ENCODE measurements around the gene RNU1-4.
"Not testable (repeated sequence)": the region's sequence is repeated elsewhere in the genome, so short reads cannot be mapped to it uniquely, and the experiment has no call there.

RNU1-4 gene

DNA sequence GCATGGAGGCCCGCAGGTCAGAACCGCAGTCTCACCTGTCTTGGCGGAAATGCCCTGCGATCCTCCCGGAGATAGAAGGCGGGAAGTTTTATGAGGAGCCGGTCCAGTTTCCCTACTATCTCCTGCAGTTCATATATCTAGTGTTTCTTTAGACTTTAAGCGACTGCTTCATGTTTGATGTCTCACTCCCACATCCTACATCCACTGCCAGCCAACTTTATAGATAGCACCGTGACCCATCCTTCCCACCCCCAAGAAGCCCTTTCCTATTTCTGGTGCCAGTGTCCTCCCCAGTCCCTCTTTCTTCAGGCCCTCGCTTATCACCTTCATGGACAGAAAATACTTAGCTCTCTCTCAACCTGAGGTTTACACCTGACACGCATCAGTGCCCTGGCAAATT lies 914 bp downstream of the RNU1-4 start:
- not testable (repeated sequence) for H3K27ac ChIP-seq (ENCODE audit: low read depth in 2 of 2, low read length in 2 of 2); H3K4me3 ChIP-seq (ENCODE audit: low read length in 2 of 2); H3K4me1 ChIP-seq (ENCODE audit: control insufficient read depth in 2 of 2, insufficient read depth in 2 of 2, low read length in 2 of 2)

DNA sequence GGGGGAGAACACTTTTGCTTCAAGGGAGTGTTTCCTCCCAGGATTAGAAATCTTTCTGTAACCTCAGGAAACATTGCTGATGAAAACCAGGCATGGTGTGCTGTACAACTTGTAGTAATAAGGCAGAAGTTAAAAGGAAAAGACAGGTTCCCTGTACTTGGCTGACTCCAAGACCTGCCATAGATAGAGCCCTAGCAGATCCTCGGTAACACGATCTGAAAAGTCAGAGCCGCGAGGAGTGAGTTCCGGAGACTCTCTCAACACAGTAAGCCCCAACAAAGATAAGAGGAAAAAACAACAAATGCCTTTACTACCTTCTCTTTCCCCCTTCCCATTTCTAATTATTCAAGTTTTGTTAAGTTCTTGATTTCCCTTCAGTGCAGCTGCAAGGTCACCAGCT lies 7.3 kb downstream of the RNU1-4 start:
- not testable (repeated sequence) for H3K9me3 ChIP-seq (ENCODE audit: control insufficient read depth in 2 of 2, low read length in 2 of 2); H3K27me3 ChIP-seq (ENCODE audit: control insufficient read depth in 2 of 2, insufficient read depth in 2 of 2, low read length in 2 of 2)

More for the DNA sequence above, 914 bp downstream of the RNU1-4 start:
- H3K27me3 ChIP-seq (ENCODE audit: control insufficient read depth in 2 of 2, insufficient read depth in 2 of 2, low read length in 2 of 2); H3K9ac ChIP-seq (ENCODE audit: low read depth in 1 of 2, low read length in 2 of 2); H3K36me3 ChIP-seq (ENCODE audit: control insufficient read depth in 2 of 2, insufficient read depth in 2 of 2, low read length in 2 of 2); H3K9me3 ChIP-seq (ENCODE audit: control insufficient read depth in 2 of 2, low read length in 2 of 2): not testable (repeated sequence)

DNA sequence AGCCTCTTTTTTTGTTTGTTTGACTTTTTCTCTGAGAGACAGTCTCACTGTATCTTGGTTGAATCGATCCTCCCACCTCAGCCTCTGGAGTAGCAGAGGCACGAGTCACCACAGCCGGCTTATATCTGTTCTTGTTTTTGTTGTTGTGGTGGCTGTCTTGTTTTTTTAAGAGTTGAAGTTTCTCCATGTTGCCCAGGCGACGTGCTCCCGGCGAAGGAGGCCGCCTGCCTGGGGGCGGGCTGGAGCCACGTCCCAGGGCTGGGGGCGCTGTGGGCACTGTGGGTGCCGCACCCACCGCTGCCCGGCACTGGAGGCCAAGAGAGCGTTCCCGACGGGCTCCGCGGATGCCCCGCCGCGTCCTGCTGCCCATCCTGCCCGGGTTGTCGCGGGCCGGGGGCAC lies 8.4 kb downstream of the RNU1-4 start:
- not testable (repeated sequence) for H3K9ac ChIP-seq (ENCODE audit: low read depth in 1 of 2, low read length in 2 of 2); H3K9me3 ChIP-seq (ENCODE audit: control insufficient read depth in 2 of 2, low read length in 2 of 2); H3K4me3 ChIP-seq (ENCODE audit: low read length in 2 of 2); H3K27me3 ChIP-seq (ENCODE audit: control insufficient read depth in 2 of 2, insufficient read depth in 2 of 2, low read length in 2 of 2); H3K4me1 ChIP-seq (ENCODE audit: control insufficient read depth in 2 of 2, insufficient read depth in 2 of 2, low read length in 2 of 2); H3K36me3 ChIP-seq (ENCODE audit: control insufficient read depth in 2 of 2, insufficient read depth in 2 of 2, low read length in 2 of 2); H3K27ac ChIP-seq (ENCODE audit: low read depth in 2 of 2, low read length in 2 of 2)

More for the DNA sequence above, 7.3 kb downstream of the RNU1-4 start:
- H3K27ac ChIP-seq (ENCODE audit: low read depth in 2 of 2, low read length in 2 of 2); H3K9ac ChIP-seq (ENCODE audit: low read depth in 1 of 2, low read length in 2 of 2); H3K36me3 ChIP-seq (ENCODE audit: control insufficient read depth in 2 of 2, insufficient read depth in 2 of 2, low read length in 2 of 2); H3K4me3 ChIP-seq (ENCODE audit: low read length in 2 of 2); H3K4me1 ChIP-seq (ENCODE audit: control insufficient read depth in 2 of 2, insufficient read depth in 2 of 2, low read length in 2 of 2): not testable (repeated sequence)

DNA sequence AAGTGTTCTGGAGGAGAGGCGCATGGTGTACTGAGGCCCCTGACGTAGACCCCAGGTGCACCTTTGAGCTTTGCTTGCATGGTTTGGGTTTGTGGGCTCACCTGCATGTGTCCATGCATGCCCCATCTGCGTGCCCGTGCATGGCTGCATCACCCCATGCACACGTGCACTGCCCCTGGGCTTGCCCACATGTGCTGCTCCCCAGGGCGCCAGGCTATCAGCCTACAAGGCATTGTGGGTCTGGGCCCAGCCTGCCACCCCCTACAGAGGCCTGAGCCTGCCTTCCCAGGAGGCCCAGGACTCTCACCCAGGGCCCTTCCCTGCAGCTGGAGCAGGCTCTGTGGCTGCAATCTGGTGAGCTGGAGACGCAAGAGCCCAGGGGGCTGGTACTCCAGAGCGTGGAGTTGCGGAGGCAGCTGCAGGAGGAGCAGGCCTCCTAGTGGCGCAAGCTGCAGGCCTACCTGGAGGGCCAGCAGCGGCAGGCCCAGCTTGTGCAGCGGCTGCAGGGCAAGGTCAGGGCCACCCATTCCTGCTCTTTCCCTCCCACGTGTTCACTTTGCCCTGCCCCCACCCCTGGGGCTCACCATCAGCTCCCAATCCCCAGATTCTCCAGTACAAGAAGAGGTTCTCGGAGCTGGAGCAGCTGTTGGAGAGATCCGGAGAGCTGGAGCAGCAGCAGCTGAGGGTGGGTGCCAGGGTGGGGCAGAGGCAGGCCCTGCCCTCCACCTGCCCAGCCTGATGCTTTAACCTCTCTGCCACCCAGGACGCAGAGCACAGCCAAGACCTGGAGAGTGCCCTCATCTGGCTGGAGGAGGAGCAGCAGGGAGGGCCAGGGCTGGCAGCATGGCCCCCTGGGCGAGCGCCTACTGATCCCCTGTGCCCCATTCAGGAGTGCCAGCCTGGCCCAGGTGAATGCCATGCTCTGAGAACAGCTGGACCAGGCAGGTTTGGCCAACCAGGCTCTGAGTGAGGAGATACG lies 9.9 kb downstream of the RNU1-4 start:
- not testable (repeated sequence) for H3K27me3 ChIP-seq (ENCODE audit: control insufficient read depth in 2 of 2, insufficient read depth in 2 of 2, low read length in 2 of 2); H3K9ac ChIP-seq (ENCODE audit: low read depth in 1 of 2, low read length in 2 of 2); H3K36me3 ChIP-seq (ENCODE audit: control insufficient read depth in 2 of 2, insufficient read depth in 2 of 2, low read length in 2 of 2); H3K4me3 ChIP-seq (ENCODE audit: low read length in 2 of 2); H3K9me3 ChIP-seq (ENCODE audit: control insufficient read depth in 2 of 2, low read length in 2 of 2); H3K4me1 ChIP-seq (ENCODE audit: control insufficient read depth in 2 of 2, insufficient read depth in 2 of 2, low read length in 2 of 2); H3K27ac ChIP-seq (ENCODE audit: low read depth in 2 of 2, low read length in 2 of 2)

DNA sequence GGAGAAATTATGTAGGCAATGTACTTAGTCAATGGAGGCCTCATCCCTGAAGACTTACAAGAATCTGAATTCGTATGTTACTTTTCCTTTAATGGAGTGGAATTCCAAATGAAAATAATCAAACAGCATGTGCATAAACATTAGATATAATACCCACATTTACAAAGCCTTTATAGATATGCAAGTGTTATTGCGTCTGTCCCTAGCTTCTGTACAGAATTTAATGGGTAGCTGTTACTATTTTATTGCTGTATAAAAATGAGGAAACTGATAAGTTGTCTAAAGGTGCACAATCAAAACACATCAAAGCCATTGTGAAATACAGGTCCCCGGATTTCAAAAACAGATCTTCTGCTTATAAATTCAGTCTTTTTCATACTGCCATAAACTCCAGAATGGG lies 12.5 kb downstream of the RNU1-4 start:
- not testable (repeated sequence) for H3K4me3 ChIP-seq (ENCODE audit: low read length in 2 of 2); H3K36me3 ChIP-seq (ENCODE audit: control insufficient read depth in 2 of 2, insufficient read depth in 2 of 2, low read length in 2 of 2); H3K9ac ChIP-seq (ENCODE audit: low read depth in 1 of 2, low read length in 2 of 2); H3K27ac ChIP-seq (ENCODE audit: low read depth in 2 of 2, low read length in 2 of 2); H3K9me3 ChIP-seq (ENCODE audit: control insufficient read depth in 2 of 2, low read length in 2 of 2); H3K4me1 ChIP-seq (ENCODE audit: control insufficient read depth in 2 of 2, insufficient read depth in 2 of 2, low read length in 2 of 2); H3K27me3 ChIP-seq (ENCODE audit: control insufficient read depth in 2 of 2, insufficient read depth in 2 of 2, low read length in 2 of 2)

DNA sequence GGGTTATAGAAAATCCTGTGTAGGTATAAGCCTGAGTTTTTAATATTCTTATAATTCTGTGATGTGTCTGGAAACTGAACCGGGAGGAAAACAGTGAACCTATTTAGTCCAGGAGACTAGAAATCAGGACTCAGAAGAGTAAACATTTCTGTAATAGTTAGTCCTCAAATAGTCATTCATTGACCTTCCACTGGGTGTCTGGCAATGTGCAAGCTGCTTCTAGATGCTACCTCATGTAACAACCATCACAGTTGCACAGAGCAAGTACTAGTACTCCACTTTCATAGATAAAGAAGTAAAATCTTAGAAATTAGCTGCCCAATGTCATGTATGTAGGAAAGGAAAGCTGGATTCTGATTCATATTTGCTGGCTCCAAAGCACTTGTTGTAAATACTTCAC lies 15.1 kb downstream of the RNU1-4 start:
- H3K27me3 ChIP-seq (ENCODE audit: control insufficient read depth in 2 of 2, insufficient read depth in 2 of 2, low read length in 2 of 2); H3K27ac ChIP-seq (ENCODE audit: low read depth in 2 of 2, low read length in 2 of 2); H3K9me3 ChIP-seq (ENCODE audit: control insufficient read depth in 2 of 2, low read length in 2 of 2); H3K4me3 ChIP-seq (ENCODE audit: low read length in 2 of 2); H3K9ac ChIP-seq (ENCODE audit: low read depth in 1 of 2, low read length in 2 of 2); H3K4me1 ChIP-seq (ENCODE audit: control insufficient read depth in 2 of 2, insufficient read depth in 2 of 2, low read length in 2 of 2); H3K36me3 ChIP-seq (ENCODE audit: control insufficient read depth in 2 of 2, insufficient read depth in 2 of 2, low read length in 2 of 2): not testable (repeated sequence)

DNA sequence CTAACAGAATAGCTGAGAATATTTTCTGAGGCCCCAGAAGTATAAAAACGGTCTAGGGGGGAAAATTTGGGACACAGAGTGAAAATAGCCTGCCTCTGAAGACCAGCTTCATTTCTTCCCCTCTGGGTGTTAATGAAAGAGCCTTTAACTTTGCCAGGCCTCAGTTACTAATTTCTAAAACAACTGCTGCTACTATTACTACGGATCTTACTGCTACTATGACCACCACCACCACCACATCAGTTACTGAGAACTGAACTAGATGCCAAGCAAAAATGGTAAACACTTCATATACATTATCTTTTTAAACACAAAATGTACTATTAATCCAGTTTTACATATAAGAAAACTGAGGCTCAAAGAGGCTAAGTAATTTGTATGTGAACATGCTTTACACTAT lies 15.6 kb downstream of the RNU1-4 start:
- not testable (repeated sequence) for H3K9me3 ChIP-seq (ENCODE audit: control insufficient read depth in 2 of 2, low read length in 2 of 2); H3K4me3 ChIP-seq (ENCODE audit: low read length in 2 of 2); H3K4me1 ChIP-seq (ENCODE audit: control insufficient read depth in 2 of 2, insufficient read depth in 2 of 2, low read length in 2 of 2); H3K27ac ChIP-seq (ENCODE audit: low read depth in 2 of 2, low read length in 2 of 2); H3K36me3 ChIP-seq (ENCODE audit: control insufficient read depth in 2 of 2, insufficient read depth in 2 of 2, low read length in 2 of 2); H3K27me3 ChIP-seq (ENCODE audit: control insufficient read depth in 2 of 2, insufficient read depth in 2 of 2, low read length in 2 of 2); H3K9ac ChIP-seq (ENCODE audit: low read depth in 1 of 2, low read length in 2 of 2)

DNA sequence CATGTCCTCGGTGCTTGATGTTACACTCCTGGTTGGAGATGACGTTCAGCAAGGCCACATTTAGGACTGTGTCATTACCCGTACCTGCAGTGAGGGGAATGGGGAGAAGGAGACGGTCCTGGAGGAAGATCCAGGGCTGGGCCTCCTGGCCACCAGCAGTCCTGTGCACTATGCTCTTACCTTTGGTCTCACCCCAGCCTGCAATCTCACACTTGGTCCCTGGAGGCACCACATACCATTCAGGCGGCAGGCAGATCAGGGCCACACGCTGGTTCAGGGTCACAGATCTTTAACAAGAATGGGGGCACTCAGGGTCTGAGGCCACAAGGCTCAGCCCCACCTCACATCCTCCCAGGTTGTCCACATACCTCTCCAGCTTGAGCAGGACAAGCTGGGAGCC lies 17.3 kb downstream of the RNU1-4 start:
- H3K27ac ChIP-seq (ENCODE audit: low read depth in 2 of 2, low read length in 2 of 2); H3K9me3 ChIP-seq (ENCODE audit: control insufficient read depth in 2 of 2, low read length in 2 of 2); H3K4me3 ChIP-seq (ENCODE audit: low read length in 2 of 2); H3K27me3 ChIP-seq (ENCODE audit: control insufficient read depth in 2 of 2, insufficient read depth in 2 of 2, low read length in 2 of 2); H3K4me1 ChIP-seq (ENCODE audit: control insufficient read depth in 2 of 2, insufficient read depth in 2 of 2, low read length in 2 of 2); H3K9ac ChIP-seq (ENCODE audit: low read depth in 1 of 2, low read length in 2 of 2); H3K36me3 ChIP-seq (ENCODE audit: control insufficient read depth in 2 of 2, insufficient read depth in 2 of 2, low read length in 2 of 2): not testable (repeated sequence)

DNA sequence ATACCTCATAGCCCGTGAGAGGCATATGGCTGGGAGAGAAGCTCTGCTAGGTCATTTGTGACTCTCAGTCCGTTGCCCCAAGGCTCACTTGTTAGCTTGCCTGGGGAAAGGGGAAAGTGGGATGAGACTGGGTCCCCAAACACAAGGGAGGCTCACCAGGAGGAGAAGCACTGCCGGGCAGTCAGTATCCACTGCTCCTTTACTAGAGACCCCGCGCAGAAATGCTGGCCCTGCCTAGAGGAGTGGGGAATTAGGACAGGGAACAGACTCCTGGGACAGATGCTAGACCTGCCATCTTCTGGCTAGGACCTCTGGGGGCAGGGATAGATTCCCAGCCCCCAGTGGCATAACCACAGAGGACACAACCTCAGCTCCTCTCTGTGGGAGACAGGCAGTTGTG lies 17.7 kb downstream of the RNU1-4 start:
- not testable (repeated sequence) for H3K4me1 ChIP-seq (ENCODE audit: control insufficient read depth in 2 of 2, insufficient read depth in 2 of 2, low read length in 2 of 2); H3K36me3 ChIP-seq (ENCODE audit: control insufficient read depth in 2 of 2, insufficient read depth in 2 of 2, low read length in 2 of 2); H3K9me3 ChIP-seq (ENCODE audit: control insufficient read depth in 2 of 2, low read length in 2 of 2); H3K27me3 ChIP-seq (ENCODE audit: control insufficient read depth in 2 of 2, insufficient read depth in 2 of 2, low read length in 2 of 2); H3K27ac ChIP-seq (ENCODE audit: low read depth in 2 of 2, low read length in 2 of 2); H3K4me3 ChIP-seq (ENCODE audit: low read length in 2 of 2); H3K9ac ChIP-seq (ENCODE audit: low read depth in 1 of 2, low read length in 2 of 2)

DNA sequence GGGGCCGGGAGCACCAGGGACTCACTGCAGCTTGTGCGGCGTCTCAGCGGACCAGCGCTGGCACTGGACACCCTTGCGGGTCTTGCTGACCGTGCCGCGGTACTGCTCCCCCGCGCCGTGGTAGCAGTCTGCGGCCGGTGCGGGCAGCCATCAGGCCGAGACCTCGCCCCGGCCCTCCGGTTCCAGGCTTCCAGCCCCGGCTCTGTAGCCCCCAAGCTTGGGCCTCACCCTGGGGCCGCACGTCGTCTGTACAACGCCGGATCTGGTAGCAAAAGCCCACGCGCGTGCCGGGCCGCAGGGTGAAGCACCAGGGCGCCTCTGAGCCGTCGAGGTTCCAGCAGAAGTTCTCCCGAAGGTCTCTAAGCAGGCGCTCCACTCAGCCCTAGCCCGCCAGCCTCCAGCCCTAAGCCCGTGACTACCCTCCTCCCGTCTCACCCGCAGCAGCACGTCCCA lies 18.8 kb downstream of the RNU1-4 start:
- not testable (repeated sequence) for H3K4me1 ChIP-seq (ENCODE audit: control insufficient read depth in 2 of 2, insufficient read depth in 2 of 2, low read length in 2 of 2); H3K27ac ChIP-seq (ENCODE audit: low read depth in 2 of 2, low read length in 2 of 2); H3K9ac ChIP-seq (ENCODE audit: low read depth in 1 of 2, low read length in 2 of 2); H3K36me3 ChIP-seq (ENCODE audit: control insufficient read depth in 2 of 2, insufficient read depth in 2 of 2, low read length in 2 of 2); H3K27me3 ChIP-seq (ENCODE audit: control insufficient read depth in 2 of 2, insufficient read depth in 2 of 2, low read length in 2 of 2); H3K9me3 ChIP-seq (ENCODE audit: control insufficient read depth in 2 of 2, low read length in 2 of 2)
- H3K4me3 ChIP-seq (ENCODE audit: low read length in 2 of 2), result peak overlapping the region in 1 of 2 donors; percentile 20
